Inflammatory macrophage treated with lipopolysaccharide for 4 hours (primary cell): ENCODE results near the gene IL6R.

Experiments used
- DNase-seq: peaks from one replicate; pipeline ENCODE4 v3.0.0-alpha.2; 2020

The IL6R gene

GRCh38 chr1:154453574-154454352, 48.6 kb downstream of the IL6R start:
- DNase-seq = peak; percentile 76

DNA sequence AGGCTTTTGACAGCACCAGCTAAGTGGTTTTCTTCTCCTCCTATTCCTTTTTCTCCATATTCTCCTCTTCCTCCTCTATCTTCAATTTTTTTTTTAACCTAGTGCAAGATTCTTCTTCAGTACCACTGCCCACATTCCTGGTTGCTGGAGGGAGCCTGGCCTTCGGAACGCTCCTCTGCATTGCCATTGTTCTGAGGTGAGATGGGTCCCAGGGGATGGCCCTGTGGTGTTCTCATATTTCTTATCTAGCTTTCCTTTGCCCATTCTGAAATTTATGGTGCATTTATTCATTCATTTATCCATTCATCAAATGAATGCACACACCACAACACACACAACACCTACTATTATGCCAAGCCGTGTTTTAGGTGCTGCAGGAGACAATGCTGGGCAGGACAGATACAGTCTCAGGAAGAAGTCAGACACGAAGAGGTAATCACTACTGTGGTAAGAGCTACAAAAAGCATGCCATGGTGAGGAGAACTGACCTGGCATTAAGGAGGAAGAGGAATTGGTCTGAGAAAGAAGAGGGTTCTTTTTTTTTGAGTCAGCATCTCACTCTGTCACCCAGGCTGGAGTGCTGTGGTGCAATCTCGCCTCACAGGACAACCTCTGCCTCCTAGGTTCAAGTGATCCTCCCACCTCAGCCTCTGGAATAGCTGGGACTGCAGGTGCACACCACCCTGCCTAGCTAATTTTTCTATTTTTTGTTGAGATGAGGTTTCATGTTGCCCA, 49.4 kb downstream of the IL6R start:
- peak; percentile 72 for DNase-seq

DNA sequence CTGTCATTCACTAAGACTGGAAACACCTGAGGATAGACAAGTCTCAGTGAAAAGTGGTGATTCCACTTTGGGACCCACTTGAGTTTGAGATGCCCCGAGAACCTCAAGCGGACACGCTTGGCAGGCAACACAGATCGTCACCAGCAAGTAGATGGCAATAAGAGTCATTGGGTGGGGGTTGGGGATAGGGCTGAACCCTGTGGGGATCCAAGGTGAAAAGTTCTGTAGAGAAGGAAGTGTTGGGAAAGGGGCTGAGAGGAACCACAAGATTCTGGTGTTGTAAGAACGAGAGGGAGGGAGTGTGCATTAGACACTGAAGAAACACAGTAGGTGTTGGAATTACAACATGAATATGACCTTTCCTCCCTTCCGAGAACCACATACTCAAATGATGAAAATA, 51.5 kb downstream of the IL6R start:
- DNase-seq = peak; percentile 83

GRCh38 chr1:154459080-154459479, 53.9 kb downstream of the IL6R start:
- no peak for DNase-seq

DNA sequence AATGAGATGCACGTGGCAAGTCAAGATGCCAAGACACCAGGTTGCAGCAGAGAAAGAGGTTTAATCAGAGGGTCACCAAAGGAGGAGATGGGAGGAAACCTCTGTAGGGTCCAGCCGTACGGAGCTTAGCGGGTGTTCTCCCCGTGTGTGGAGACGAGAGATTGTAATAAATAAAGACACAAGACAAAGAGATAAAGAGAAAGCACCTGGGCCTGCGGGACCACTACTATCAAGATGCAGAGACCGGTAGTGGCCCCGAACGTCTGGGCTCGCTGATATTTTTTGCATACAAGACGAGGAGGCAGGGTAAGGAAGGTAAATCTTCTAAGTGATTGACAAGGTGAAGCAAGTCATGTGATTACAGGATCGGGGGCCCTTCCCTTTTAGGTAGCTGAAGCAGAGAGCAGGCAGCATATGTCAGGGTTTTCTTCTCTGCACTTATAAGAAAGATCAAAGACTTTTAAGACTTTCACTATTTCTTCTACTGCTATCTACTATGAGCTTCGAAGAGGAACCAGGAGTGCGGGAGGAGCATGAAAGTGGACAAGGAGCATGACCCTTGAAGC, 55.6 kb downstream of the IL6R start:
- DNase-seq = no peak

DNA sequence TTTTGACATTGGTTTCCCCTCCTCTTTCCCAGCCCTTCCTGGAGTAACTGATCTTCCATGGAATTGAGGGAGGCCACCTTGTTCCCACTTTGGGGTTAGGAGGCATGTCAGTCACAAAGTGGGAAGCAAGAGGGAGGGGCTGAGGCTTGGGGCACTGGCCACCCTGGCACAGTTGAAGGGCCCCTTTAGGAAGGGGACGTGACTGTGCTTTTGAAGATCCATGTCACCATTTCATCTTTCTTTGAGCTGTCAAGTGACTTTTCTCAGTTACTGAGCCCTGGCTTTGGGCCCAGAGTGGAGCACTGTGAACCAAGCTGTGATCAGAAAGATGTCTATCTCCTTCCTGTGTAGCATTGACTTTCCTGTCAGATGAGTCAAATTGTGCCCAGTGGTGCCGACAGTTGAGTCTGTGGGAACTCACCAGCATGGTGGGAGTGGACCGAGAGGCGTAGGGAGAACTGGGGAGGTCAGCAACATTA, 58.4 kb downstream of the IL6R start:
- DNase-seq = peak; percentile 69

- no peak for DNase-seq
Observed at GRCh38 chr1:154465621-154466195, 60.6 kb downstream of the IL6R start.

DNA sequence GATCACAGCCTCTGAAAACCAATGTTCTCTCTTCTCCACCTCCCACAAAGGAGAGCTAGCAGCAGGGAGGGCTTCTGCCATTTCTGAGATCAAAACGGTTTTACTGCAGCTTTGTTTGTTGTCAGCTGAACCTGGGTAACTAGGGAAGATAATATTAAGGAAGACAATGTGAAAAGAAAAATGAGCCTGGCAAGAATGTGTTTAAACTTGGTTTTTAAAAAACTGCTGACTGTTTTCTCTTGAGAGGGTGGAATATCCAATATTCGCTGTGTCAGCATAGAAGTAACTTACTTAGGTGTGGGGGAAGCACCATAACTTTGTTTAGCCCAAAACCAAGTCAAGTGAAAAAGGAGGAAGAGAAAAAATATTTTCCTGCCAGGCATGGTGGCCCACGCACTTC, 61.1 kb downstream of the IL6R start:
- DNase-seq = no peak

DNA sequence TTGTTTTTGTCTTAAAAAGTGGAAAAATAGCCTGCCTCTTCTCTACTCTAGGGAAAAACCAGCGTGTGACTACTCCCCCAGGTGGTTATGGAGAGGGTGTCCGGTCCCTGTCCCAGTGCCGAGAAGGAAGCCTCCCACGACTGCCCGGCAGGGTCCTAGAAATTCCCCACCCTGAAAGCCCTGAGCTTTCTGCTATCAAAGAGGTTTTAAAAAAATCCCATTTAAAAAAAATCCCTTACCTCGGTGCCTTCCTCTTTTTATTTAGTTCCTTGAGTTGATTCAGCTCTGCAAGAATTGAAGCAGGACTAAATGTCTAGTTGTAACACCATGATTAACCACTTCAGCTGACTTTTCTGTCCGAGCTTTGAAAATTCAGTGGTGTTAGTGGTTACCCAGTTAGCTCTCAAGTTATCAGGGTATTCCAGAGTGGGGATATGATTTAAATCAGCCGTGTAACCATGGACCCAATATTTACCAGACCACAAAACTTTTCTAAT, 61.8 kb downstream of the IL6R start:
- peak; percentile 70 for DNase-seq

- no peak for DNase-seq
Observed at GRCh38 chr1:154467434-154468102, 62.4 kb downstream of the IL6R start.

DNA sequence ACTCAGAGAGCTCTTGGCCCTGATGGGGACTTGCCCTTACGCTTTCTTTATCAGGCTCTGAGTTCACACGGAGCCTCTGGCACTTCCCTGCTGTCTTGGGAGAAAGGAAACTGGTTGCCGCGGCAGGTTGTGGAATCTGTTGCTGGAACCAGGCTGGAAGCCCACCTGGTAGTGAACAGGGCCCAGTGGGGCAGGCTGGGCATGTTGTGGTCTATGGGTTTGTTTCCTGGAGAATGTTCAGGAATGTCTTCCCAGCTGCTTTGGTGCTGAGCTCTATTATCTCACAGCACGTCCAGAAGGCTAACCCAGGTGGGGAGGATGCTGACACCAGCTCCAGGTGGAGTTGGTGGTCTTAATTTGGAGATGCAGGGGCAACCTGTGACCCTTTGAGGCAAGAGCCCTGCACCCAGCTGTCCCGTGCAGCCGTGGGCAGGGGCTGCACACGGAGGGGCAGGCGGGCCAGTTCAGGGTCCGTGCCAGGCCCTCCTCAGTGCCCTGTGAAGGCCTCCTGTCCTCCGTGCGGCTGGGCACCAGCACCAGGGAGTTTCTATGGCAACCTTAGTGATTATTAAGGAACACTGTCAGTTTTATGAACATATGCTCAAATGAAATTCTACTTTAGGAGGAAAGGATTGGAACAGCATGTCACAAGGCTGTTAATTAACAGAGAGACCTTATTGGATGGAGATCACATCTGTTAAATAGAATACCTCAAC, 63.5 kb downstream of the IL6R start:
- DNase-seq = no peak

GRCh38 chr1:154469844-154470560, 64.9 kb downstream of the IL6R start:
- DNase-seq = no peak

GRCh38 chr1:154471304-154471703, 66.2 kb downstream of the IL6R start:
- DNase-seq = no peak

DNA sequence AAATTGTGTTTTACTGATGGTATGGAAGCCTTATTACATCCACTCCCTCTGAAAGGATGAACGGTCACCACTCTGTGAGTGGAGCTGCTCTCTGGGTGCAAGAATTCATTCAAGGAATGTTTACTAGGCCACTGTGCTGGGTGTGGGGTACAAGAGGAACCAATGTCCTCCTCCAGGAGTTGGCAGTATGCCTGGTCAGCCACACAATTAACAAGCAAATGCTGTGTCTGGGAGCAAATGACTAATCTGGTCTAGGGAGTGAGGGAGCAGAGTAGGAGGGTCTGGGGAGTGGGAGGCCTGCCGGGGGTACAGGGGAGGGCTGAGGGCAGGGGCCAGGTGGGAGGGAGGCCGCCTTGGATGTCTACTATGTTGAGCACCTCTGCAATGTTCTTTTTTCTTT, 69.7 kb downstream of the IL6R start:
- peak; percentile 57 for DNase-seq

DNA sequence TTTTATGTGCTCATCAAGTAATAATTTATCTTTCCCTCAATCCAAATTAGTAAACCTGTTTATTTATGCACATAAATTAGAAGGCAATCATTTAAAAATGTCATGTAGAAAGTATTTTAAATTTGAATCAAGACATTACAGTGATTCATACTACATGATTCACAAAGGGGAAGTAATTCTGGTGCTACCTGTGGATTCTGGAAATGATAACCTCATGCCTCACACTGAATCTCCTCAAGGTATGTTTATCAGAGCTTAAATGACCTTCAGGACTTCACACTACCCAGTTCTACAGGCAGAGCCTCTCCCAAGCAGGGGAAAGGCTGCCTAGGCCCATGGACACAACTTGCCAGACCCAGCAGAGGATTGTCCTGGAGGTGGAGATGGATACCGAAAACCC, 71.6 kb downstream of the IL6R start:
- DNase-seq = no peak

GRCh38 chr1:154478013-154478412, 72.9 kb downstream of the IL6R start:
- DNase-seq = no peak

- peak; percentile 84 for DNase-seq
Observed at GRCh38 chr1:154478639-154479038, 73.5 kb downstream of the IL6R start.

DNA sequence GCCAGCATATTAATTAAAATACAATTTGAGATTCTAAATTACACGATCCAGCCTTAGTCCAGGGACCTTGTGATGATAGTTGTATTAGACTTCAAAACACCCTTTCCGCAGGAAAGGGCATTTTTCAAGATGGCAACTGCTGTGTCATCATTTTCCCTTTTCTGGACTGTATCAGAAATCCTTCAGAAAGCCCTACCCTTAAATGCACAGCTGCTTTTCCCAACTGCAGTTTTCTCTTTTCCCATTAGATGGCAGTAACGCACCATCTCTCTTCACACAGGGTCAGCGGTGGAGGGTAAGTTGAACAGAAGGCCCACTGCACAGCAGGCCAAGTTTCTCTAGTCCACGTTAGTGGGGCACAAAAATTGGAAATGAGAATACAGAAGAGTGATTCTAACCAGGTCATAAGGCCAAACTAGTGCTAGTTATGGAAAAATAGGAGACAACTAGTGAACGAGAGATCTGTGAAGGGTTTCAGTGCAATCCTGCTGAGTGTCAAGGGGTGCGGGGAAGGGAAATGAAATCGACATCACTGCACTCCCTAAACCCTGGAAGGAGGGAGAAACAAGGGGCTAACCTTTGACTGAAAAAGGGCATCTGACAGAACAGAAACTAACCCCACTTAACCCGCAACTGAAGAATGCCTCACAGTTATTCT, 74.8 kb downstream of the IL6R start:
- DNase-seq = peak; percentile 82

- DNase-seq = peak; percentile 44
Observed at GRCh38 chr1:154481053-154481452, 75.9 kb downstream of the IL6R start.

DNA sequence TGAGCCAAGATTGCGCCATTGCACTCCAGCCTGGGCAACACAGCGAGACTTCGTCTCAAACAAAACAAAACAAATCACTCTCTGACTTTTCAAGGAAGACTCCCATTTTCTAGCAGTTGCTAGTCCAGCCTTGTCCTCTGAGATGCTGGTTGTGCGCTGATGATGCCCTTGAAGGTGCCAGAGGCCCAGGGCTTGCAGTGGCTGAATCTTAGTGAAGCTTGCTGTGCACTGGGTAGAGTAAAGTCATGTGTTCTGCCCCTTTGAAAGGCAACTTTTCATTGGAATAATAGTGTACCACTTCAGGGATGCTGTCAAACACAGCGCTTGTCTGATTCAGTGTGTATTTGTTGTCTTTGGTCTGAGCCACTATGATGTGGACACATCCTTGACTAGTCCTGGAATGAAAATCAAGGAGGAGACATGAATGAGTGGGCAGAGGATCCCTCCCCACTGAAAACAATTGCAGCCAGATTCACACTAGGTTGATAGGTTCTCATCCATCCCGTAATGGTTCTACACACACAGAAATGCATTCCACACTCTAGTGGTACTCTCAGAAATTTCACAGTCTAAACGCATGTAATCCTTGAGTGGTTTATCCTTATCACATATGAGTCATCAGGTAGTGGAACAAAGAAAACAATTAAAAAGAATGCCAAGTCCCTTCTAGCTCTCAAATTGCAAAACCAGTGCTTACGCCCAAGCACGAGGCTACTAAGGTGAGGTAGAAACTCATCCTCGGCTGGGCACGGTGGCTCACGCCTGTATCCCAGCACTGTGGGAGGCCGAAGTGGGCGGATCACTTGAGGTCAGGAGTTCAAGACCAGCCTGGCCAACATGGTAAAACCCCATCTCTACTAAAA, 79.0 kb downstream of the IL6R start:
- DNase-seq = no peak
